Thyroid gland (tissue), 4 donors: ENCODE measurements around the gene MYORG. TPM values are rescaled to one million over a fixed set of nuclear protein-coding genes. Genes with fewer than 3 reads are reported as not detected.

Experiments
- DNase-seq, 2 donors: peaks; one replicate each; pipeline ENCODE4 v3.0.0-alpha.2; 2019
- H3K27ac ChIP-seq, 3 donors: fragments of 200-600 bp; sonication (generic); 1 replicate in 2 of 3; 2 replicates in 1 of 3; pipeline ENCODE4 v1.5.1; 2016 to 2019; ENCODE audit warnings: mild to moderate bottlenecking in 1 of 3, moderate library complexity in 1 of 3
- H3K27me3 ChIP-seq: fragments of 200-600 bp; sonication (generic); one replicate; pipeline ENCODE4 v1.5.1; 2019
- H3K36me3 ChIP-seq, 2 donors: fragments of 200-600 bp; sonication (generic); one replicate each; pipeline ENCODE4 v1.5.1; 2016 to 2019
- H3K4me1 ChIP-seq, 2 donors: fragments of 200-600 bp; sonication (generic); one replicate each; pipeline ENCODE4 v1.5.1; 2017 to 2019
- H3K4me3 ChIP-seq, 3 donors: fragments of 200-600 bp; sonication (generic); replicated peaks in 1 of 3; 1 replicate in 2 of 3; 2 replicates in 1 of 3; pipeline ENCODE4 v1.5.1; 2016; ENCODE audit warnings: mild to moderate bottlenecking in 1 of 3
- H3K9me3 ChIP-seq: fragments of 200-600 bp; sonication (generic); one replicate; pipeline ENCODE4 v1.5.1; 2017
- CTCF ChIP-seq, 6 experiments: fragments of 200-600 bp in 3 of 6; fragments of 450-650 bp in 3 of 6; sonication (generic) in 3 of 6; IDR thresholded peaks; one replicate each; pipeline ENCODE4 v1.5.1; 2016 to 2019; ENCODE audit warnings: antibody characterized with exemption in 6 of 6, mild to moderate bottlenecking in 2 of 6, inconsistent platforms in 1 of 6, moderate library complexity in 1 of 6
- POLR2A ChIP-seq, 2 donors: fragments of 450-650 bp; IDR thresholded peaks; one replicate each; pipeline ENCODE4 v1.6.1; 2017; ENCODE audit warnings: antibody characterized with exemption in 2 of 2, mild to moderate bottlenecking in 2 of 2, moderate library complexity in 1 of 2
- WGBS, 2 donors: methylation state at CpG; one replicate each; pipeline ENCODE4 v1.1.5; 2017; 5-methylcytosine and 5-hydroxymethylcytosine counted together
- intact Hi-C: fragments of 100-400 bp; cut with DNase I; formaldehyde crosslinking; loops from one replicate; pipeline ENCODE4 v1.15.1; 2023
- total RNA-seq, 4 donors: library from RNA; depleted of rRNA; stranded (reverse); fragments of >200 nt; gene quantifications; one replicate each; pipeline ENCODE4 v1.2.3, GENCODE V29; 2016

Gene MYORG
- total RNA-seq, 4 donors from 2014 or later, result 3.2 to 9.2 (median 6.0) TPM

GRCh38 chr9:34334916-34335315 lies 41.8 kb downstream of the MYORG start:
- H3K4me3 ChIP-seq, result no peak overlapping the region
- no peaks in the 10 kb centered on the region for H3K27me3 ChIP-seq
- no peaks in the 10 kb centered on the region for H3K36me3 ChIP-seq
- H3K27ac ChIP-seq, result no peak overlapping the region
- no peaks in the 10 kb centered on the region for H3K9me3 ChIP-seq
- intact Hi-C loops, result loop anchor here (5.0 to 10.0 kb wide), 3 partner anchors 42 to 260 kb away; partner anchors contain the start of gene MYORG
- H3K4me1 ChIP-seq, result peaks cover 6 to 12% of the 10 kb centered on the region in 2 donors
- no peak for DNase-seq
- 91 to 97% methylated on average over 2 of the region's 2 CpGs for WGBS, 2 donors
- TF ChIP-seq POLR2A (IDR thresholded peaks at IDR 0.05), result no peak
- no peak for TF ChIP-seq CTCF (IDR thresholded peaks at IDR 0.05)

GRCh38 chr9:34334337-34334824 lies 42.3 kb downstream of the MYORG start:
- no peak for DNase-seq
- Histone ChIP-seq H3K4me1 (peaks cover 10 to 15% of the 10 kb centered on the region in 2 donors), H3K36me3 (no peaks in the 10 kb centered on the region), H3K27me3 (no peaks in the 10 kb centered on the region), H3K4me3 (no peak overlapping the region), H3K27ac (peak overlapping the region in 1 of 3 donors; percentile 30), H3K9me3 (no peaks in the 10 kb centered on the region)
- intact Hi-C loops, result loop anchor here (5.0 to 10.0 kb wide), 3 partner anchors 43 to 260 kb away; partner anchors contain the start of gene MYORG
- 87 to 90% methylated on average over 1 of the region's 1 CpG for WGBS, 2 donors
- no peak for TF ChIP-seq CTCF (IDR thresholded peaks at IDR 0.05)
- no peak for TF ChIP-seq POLR2A (IDR thresholded peaks at IDR 0.05)

- no peaks in the 10 kb centered on the region for H3K27me3 ChIP-seq
- no peak overlapping the region for H3K4me3 ChIP-seq
- H3K4me1 ChIP-seq, result peaks cover 10 to 15% of the 10 kb centered on the region in 2 donors
- no peaks in the 10 kb centered on the region for H3K36me3 ChIP-seq
- DNase-seq, result no peak
- intact Hi-C loops, result loop anchor here (5.0 to 10.0 kb wide), 3 partner anchors 43 to 261 kb away; partner anchors contain the start of gene MYORG
- WGBS, 2 donors, result 71 to 74% methylated on average over 3 of the region's 3 CpGs
- H3K27ac ChIP-seq, result peak overlapping the region in 1 of 3 donors; percentile 30
- TF ChIP-seq CTCF (IDR thresholded peaks at IDR 0.05) (no peak), POLR2A (IDR thresholded peaks at IDR 0.05) (no peak)
- no peaks in the 10 kb centered on the region for H3K9me3 ChIP-seq
Measured at GRCh38 chr9:34333836-34334235, 42.9 kb downstream of the MYORG start.

GRCh38 chr9:34332076-34332964 lies 44.4 kb downstream of the MYORG start:
- intact Hi-C loops, result loop anchor here (5.0 to 10.0 kb wide), 3 partner anchors 45 to 262 kb away; partner anchors contain the start of gene MYORG
- peak in 1 of 2 donors; percentile 49 for DNase-seq
- peaks cover 18 to 23% of the 10 kb centered on the region in 2 donors for H3K4me1 ChIP-seq
- H3K27me3 ChIP-seq, result no peaks in the 10 kb centered on the region
- no peaks in the 10 kb centered on the region for H3K36me3 ChIP-seq
- no peaks in the 10 kb centered on the region for H3K9me3 ChIP-seq
- TF ChIP-seq POLR2A (IDR thresholded peaks at IDR 0.05) (no peak), CTCF (IDR thresholded peaks at IDR 0.05) (peak in 5 of 6 experiments; percentile 19 to 85 (median 63))
- no peak overlapping the region for H3K4me3 ChIP-seq
- 34 to 38% methylated on average over 7 of the region's 7 CpGs for WGBS, 2 donors
- H3K27ac ChIP-seq, result peak overlapping the region; percentile 39 to 76 (median 69)
